HUES6 (cell line): ENCODE measurements around the gene ITPR2.
"Not testable (repeated sequence)": the region's sequence is repeated elsewhere in the genome, so short reads cannot be mapped to it uniquely, and the experiment has no call there.

ENCODE experiments used
- H3K27ac ChIP-seq: 2 replicates; pipeline ENCODE4 v1.7.0; 2013; ENCODE audit warnings: low read depth, mild to moderate bottlenecking, low read length, inconsistent platforms
- H3K27me3 ChIP-seq: 2 replicates; pipeline ENCODE4 v1.6.1; 2013; ENCODE audit warnings: low read length; ENCODE audit not compliant: control insufficient read depth, insufficient read depth
- H3K36me3 ChIP-seq: 2 replicates; pipeline ENCODE4 v1.6.1; 2013; ENCODE audit warnings: low read length; ENCODE audit not compliant: control insufficient read depth, insufficient read depth
- H3K4me1 ChIP-seq: 2 replicates; pipeline ENCODE4 v1.6.1; 2013; ENCODE audit warnings: low read length; ENCODE audit not compliant: control insufficient read depth, insufficient read depth
- H3K4me3 ChIP-seq: 2 replicates; pipeline ENCODE4 v1.5.1; 2013; ENCODE audit warnings: low read depth, low read length
- H3K9ac ChIP-seq: one replicate; pipeline ENCODE4 v1.6.1; 2013; ENCODE audit warnings: mild to moderate bottlenecking, low read length
- H3K9me3 ChIP-seq: 2 replicates; pipeline ENCODE4 v1.6.1; 2013; ENCODE audit warnings: low read depth, low read length; ENCODE audit not compliant: control insufficient read depth, insufficient read depth

The ITPR2 gene

DNA sequence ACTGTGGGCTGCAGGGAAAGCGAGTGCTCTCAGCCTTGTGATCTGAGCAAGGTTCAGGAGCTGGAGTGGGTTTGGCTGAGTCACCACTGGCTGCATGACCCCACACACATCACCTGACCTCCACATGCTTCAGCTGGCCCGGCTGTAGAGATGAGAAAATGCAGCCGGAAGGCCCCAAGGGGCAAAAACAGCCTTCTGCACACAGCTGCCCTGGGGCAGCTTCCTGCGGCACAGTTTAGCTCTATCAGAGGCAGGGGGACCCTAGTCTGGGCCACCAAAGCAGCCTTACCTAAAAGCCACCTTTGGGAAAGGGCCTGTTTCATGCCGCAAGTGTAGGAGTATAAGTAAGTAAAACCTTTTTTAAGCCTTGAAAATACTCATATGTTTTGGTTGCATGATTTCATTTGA lies 514.3 kb downstream of the ITPR2 start:
- Histone ChIP-seq H3K9me3 (peaks cover 5% of the 10 kb centered on the region; the same call in 1 of the 2 replicates), H3K27ac (no peak overlapping the region), H3K9ac (no peak overlapping the region), H3K27me3 (no peaks in the 10 kb centered on the region), H3K4me1 (no peaks in the 10 kb centered on the region), H3K36me3 (no peaks in the 10 kb centered on the region), H3K4me3 (no peak overlapping the region)

DNA sequence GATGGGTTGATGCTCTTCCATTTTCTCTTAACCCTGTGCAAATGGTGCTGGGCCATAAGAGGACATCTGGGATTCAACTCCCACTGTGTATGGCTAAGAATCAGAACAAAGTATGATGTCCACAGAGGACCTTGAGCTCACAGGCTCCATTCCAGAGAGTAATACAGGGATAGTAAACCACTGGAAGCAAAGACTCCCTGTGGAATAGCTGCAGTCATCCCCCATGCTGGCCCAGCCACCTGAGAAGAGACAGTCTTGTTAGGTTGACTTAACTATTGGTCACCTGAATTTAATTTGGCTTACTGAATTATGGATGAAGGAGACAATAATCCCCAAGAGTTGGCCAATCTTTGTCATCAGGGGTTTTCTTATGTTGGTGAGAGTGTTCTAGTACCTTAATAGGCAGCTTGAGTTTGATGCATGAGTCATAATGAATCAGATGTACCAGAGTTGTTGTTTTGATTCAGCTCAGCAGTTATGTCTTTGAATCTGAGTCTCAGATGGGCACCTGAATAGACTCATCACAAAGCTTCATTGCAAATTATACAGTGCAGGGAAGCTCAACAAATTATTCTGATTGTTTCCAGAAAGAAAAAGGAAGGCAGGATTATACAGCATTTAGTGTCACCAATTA lies 514.9 kb downstream of the ITPR2 start:
- Histone ChIP-seq H3K4me1 (no peaks in the 10 kb centered on the region), H3K4me3 (no peak overlapping the region), H3K27ac (no peak overlapping the region), H3K9me3 (peaks cover 5% of the 10 kb centered on the region; the same call in 1 of the 2 replicates), H3K27me3 (no peaks in the 10 kb centered on the region), H3K36me3 (no peaks in the 10 kb centered on the region), H3K9ac (no peak overlapping the region)

DNA sequence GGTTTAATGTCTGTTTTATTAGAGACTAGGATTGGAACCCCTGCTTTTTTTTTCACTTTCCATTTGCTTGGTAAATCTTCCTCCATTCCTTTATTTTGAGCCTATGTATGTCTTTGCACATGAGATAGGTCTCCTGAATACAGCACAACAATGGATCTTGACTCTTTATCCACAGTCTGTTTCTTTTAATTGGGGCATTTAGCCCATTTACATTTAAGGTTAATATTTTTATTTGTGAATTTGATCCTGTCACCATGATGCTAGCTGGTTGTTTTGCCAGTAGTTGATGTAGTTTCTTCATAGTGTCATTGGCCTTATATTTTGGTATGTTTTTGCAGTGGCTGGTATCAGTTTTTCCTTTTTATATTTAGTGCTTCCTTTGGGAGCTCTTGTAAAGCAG lies 518.9 kb downstream of the ITPR2 start:
- H3K4me1 ChIP-seq, H3K36me3 ChIP-seq, H3K9ac ChIP-seq, H3K9me3 ChIP-seq, H3K4me3 ChIP-seq, H3K27ac ChIP-seq, H3K27me3 ChIP-seq: not testable (repeated sequence)

DNA sequence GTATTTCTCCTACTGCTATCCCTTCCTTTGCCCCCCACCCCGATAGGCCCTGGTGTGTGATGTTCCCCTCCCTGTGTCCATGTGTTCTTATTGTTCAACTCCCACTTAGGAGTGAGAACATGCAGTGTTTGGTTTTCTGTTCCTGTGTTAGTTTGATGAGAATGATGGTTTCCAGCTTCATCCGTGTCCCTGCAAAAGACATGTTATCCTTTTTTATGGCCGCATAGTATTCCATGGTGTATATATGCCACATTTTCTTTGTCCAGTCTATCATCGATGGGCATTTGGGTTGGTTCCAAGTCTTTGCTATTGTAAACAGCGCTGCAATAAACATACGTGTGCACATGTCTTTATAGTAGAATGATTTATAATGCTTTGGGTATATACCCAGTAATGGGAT lies 522.5 kb downstream of the ITPR2 start:
- H3K27me3 ChIP-seq, H3K27ac ChIP-seq, H3K36me3 ChIP-seq, H3K4me1 ChIP-seq, H3K9ac ChIP-seq, H3K4me3 ChIP-seq, H3K9me3 ChIP-seq: not testable (repeated sequence)

DNA sequence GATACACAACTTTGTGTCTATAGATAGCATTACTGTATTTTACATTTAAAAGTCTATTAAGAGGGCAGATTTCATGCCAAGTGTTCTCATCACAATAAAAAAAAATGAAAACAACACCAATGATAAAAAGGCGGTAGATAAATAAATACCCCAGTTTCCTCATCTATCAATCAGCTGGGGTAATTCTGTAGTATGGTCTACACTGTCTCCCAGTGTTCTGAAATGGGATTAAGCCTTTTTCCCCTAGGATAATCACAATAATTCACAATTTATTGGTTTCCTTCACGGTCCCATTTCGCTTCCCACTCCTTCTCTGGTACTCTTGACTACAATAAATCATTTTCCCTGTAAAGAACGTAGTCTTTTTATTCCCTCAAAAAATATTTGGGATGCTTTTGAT lies 523.4 kb downstream of the ITPR2 start:
- Histone ChIP-seq H3K27ac (no peak overlapping the region), H3K4me3 (no peak overlapping the region), H3K36me3 (no peaks in the 10 kb centered on the region), H3K9me3 (peaks cover 3% of the 10 kb centered on the region; the same call in 1 of the 2 replicates), H3K9ac (no peak overlapping the region), H3K4me1 (no peaks in the 10 kb centered on the region), H3K27me3 (no peaks in the 10 kb centered on the region)

DNA sequence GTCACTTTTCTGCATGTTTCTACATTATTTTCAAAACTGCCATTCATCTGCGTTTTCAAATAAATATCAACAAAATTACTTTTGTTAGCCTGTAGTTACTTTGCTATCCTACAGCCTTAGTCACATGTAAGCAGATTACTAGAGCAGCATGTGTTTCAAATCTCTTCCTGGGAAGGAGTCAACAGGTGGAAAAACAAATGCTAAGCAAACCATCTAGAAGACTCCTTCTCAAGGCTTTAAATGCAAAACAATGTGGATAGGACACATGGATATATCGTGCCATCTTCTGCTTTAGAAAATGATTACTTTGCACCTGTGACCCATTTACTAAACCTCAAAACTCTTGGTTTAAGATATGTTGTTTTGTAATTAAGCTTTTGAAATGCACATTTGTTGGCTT lies 528.7 kb downstream of the ITPR2 start:
- H3K27me3 ChIP-seq: no peaks in the 10 kb centered on the region
- H3K4me1 ChIP-seq: no peaks in the 10 kb centered on the region
- no peak overlapping the region for H3K27ac ChIP-seq
- no peak overlapping the region for H3K9ac ChIP-seq
- H3K9me3 ChIP-seq: peaks cover 3% of the 10 kb centered on the region; the same call in 1 of the 2 replicates
- no peak overlapping the region for H3K4me3 ChIP-seq
- H3K36me3 ChIP-seq: no peaks in the 10 kb centered on the region

DNA sequence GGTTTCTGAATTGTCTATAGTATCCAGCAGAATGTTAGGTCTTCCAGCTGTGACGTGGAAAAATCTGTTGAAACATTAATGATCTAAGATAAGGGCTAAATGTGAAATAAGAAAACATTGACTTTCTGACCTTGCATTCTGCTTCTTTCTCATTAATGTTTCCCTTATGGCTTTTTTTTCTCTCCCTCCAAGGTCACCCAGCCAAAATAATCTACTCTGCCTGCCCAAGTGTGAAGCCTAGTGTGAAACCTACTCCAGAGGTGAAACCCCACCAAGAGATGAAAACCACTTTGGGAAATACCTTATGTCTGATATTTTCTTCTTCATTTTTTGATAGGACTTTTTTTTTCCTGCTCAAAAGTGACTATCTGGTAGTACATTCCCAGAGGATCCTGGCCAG lies 529.6 kb downstream of the ITPR2 start:
- Histone ChIP-seq H3K27ac (no peak overlapping the region), H3K4me1 (no peaks in the 10 kb centered on the region), H3K4me3 (no peak overlapping the region), H3K9me3 (peaks cover 3% of the 10 kb centered on the region; the same call in 1 of the 2 replicates), H3K9ac (no peak overlapping the region), H3K27me3 (no peaks in the 10 kb centered on the region), H3K36me3 (no peaks in the 10 kb centered on the region)

DNA sequence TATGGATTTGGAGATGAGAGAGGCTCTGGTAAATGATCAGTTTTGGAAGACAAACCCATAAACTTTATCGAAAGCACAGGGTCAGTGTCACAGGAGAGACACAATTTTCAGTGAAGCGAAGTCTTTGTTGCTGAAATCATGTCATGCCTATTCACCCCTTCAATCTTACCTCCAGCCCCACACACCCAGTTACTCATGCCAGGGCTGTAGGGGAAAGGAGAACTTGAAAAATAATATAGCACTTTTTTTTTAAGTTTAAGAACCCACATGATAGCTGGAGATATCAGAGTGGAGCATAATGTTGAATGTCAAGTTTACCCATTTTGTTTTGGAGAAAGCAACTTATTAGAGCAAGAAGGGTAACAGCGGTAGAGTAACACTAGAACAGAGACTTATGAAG lies 530.2 kb downstream of the ITPR2 start:
- Histone ChIP-seq H3K9ac (no peak overlapping the region), H3K36me3 (no peaks in the 10 kb centered on the region), H3K27me3 (no peaks in the 10 kb centered on the region), H3K9me3 (peaks cover under 1% of the 10 kb centered on the region; the same call in 1 of the 2 replicates), H3K27ac (no peak overlapping the region), H3K4me3 (no peak overlapping the region), H3K4me1 (no peaks in the 10 kb centered on the region)

DNA sequence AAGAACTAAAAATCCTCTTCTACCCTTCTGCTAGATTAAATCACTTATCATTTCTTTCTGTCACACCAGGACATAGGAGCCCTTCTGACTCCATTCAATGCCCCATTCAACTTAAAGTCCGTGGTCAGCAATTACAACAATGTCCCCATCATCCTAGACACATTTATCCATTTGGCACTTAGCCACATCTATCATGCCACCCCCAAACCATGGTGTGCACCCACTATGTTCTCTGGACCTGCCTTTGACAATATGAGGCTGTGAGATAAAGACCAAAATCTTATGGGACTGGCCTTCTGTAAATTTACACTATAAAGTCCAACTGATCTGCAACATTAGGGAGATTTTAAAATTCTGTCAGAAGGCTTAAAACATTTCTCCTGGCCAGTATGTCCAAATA lies 533.2 kb downstream of the ITPR2 start:
- H3K4me1 ChIP-seq: no peaks in the 10 kb centered on the region
- no peak overlapping the region for H3K4me3 ChIP-seq
- no peaks in the 10 kb centered on the region for H3K36me3 ChIP-seq
- H3K9ac ChIP-seq: no peak overlapping the region
- H3K27ac ChIP-seq: no peak overlapping the region
- H3K27me3 ChIP-seq: no peaks in the 10 kb centered on the region
- H3K9me3 ChIP-seq: no peaks in the 10 kb centered on the region

DNA sequence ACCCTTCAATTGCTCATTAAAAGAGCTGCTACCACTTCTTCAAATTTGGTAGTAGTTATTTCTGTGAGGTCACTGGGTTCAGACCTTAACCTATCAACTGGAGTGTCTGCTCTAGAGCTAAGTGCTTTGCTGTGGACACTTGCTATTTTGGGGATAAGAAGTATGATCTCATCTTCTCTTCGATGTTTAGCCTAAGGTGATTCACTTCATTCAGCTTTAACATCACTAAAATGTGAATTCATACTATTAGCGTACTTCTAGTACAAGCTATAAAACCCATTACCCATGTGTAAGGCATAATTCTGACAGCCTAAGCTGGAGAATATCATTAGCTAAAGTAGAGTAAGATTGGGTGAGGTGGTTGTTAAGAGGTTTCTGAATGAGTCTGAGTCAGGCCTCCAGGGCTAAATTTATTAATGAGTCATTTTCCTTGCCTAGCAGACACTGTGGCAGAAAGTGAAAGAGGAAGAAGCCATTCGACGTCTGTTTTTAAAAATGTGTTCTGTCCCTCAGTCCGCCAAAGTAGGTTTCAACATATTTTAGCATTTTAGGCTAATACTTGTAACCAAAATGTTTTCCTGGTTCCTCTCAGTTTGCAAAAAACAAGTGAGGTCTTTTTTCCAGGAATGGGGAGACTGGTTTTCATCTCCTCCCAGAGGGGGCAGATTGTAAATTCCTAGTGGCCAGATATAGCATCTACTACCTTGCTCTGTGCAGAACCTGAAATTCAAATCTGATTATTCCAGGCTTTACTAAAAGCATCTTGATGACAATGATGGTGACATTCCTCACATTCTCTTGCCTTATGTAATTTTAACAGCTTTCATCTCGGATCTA lies 534.0 kb downstream of the ITPR2 start:
- Histone ChIP-seq H3K9me3 (no peaks in the 10 kb centered on the region), H3K4me1 (no peaks in the 10 kb centered on the region), H3K27ac (no peak overlapping the region), H3K4me3 (no peak overlapping the region), H3K9ac (no peak overlapping the region), H3K27me3 (no peaks in the 10 kb centered on the region), H3K36me3 (no peaks in the 10 kb centered on the region)

DNA sequence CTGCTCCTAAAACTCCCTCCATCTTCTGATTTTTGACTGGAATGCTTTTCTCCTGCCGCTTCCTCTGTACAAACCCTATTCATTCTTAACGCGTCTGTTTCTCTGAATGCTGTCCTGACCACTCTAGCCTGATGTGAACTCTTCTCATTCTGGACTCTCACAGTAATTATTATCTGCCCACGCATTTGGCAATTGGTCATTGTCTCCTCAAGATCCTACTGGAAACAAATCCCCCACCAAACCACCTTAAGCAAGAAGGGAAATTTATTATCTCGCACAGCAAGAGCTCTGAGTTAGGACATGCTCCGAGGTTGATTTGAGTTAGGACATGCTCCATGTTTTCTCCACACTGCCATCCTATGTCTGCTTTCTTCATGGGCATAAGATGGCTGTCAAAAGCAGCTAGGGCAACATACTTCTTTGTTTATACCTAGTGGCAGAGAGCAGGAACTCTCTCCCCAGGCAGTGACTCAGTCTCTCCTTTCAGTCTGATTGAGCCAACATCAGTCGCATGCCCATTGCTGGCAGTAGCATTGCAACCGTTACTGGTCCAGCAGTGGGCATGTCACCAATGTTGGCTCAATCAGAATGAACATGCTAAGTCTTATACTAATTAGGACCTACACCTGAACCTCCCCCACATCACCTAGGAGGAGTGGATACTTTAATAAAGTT lies 535.5 kb downstream of the ITPR2 start:
- Histone ChIP-seq H3K27ac (no peak overlapping the region), H3K36me3 (no peaks in the 10 kb centered on the region), H3K9ac (no peak overlapping the region), H3K4me3 (no peak overlapping the region), H3K4me1 (no peaks in the 10 kb centered on the region), H3K9me3 (no peaks in the 10 kb centered on the region), H3K27me3 (no peaks in the 10 kb centered on the region)
